ENCODE data around the gene BAIAP3.
"Not testable (repeated sequence)": the region's sequence is repeated elsewhere in the genome, so short reads cannot be mapped to it uniquely, and the experiment has no call there.

The BAIAP3 gene

DNA sequence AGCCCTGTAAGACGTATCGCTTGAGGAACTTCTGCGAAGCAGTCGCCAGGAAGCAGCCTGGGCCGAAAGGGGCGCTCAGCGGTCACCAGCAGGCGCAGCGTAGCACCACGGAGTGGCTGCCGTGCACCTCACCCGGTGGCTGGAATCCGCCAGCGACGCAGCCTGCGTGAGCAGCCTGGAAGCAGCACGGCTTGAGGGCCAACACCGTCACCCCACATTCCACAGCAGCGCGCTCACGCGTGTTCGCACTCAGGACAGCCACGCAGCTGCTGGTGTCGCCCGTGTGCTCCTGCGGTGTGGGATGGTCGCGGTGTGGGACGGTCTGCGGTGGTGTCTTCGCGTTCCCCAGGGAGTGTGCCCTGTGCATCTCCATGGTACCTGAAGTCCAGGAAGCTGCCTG, 14.4 kb upstream of the BAIAP3 start:
- no peak for DNase-seq

DNA sequence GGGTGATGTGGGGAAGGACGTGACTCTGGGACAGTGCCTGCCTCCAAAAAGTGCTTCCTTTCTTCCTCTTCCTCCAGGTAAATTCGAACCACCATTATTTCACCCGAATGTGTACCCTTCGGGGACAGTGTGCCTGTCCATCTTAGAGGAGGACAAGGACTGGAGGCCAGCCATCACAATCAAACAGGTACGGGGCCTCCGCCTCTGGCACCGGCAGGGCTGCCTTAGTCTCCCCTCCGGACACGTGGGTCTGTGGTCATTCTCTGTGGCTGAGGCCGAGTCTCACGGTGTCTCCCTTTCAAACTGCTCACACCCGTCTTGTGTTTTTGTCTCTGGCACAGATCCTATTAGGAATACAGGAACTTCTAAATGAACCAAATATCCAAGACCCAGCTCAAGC, 13.3 kb upstream of the BAIAP3 start:
- DNase-seq = no peak

DNA sequence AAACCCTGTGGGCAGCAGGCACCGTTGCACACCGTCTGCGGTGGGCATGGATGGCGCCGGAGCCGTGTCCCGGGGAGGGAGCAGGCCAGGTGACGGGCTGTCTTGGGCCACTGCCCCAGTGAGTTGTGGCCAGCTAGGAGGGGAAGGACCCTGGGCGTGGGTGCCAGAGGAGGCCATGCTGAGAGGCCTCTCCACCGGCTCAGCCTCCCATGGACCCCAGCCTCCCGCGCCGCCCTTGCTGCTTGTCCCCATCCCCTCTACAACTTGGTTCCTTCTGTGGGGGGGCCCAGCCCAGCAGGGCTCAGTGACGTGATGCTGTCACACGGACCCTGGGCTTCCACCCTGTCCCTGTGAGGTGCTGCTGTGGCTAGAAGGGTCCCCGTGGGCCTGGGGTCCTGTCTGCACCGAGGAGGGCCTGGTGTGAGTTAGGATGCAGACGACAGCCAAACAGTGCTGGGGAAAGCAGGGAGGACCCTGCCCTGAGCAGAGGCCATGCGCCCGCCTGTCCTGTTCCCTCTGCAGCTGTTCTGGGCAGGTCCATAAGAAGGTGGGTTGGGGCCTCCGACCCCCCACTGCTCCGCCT, 12.7 kb upstream of the BAIAP3 start:
- DNase-seq = no peak

DNA sequence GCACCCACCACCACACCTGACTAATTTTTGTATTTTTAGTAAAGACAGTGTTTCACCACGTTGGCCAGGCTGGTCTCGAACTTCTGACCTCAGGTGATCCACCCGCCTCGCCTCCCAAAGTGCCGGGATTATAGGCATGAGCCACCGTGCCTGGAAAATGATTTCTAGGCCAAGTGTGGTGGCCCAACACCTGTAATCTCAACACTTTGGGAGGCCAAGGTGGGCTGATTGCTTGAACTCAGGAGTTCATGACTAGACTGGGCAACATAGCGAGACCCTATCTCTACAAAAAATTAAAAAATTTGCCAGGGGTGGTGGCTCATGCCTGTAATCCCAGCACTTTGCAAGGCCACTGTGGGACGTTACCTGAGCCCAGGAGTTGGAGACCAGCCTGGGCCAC, 11.0 kb upstream of the BAIAP3 start:
- DNase-seq = no peak

DNA sequence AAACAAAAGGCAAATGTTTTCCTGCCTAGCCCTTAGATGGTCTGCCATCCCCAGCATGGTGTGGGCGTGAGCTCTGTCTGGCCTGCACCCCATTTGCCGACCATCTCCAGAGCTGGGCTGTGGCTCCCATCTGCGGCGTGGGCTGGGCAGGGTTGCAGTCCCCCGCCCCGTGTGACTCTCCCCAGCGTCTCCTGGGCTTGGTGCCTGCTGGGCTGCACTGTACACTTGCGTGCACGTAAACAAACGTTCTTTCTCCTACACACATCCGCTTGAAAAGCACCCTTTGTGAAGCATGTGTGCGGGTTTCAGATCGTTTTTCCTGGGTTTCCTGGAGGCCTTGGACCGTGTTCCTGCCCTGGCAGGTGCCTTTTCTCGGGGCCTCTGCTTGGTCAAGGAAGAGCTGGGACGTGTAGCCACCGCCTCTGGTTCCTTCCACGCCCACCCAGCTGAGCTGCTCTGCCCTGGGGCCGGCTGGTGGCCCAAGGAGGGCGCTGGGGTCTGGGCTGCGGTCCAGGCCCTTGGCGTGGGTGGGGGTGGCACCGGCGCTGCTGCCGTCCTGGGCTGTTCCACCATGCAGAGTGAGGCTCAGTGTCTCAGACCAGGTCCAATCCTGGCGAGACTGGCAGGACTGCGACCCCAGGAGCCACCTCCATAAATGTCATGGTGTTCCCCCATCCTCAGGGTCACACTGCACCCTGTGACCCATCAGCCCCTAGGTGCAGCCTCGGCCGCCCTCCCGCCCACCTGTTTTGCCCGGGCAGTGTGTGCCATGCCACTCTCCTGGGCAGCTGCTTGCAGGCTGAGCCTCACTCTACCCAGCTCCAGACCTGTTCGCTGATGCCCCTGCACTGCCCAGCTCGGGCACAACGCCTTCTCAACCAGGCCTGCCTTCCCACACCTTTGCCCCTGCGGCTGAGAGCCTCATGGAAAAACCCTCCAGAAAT, 9.9 kb upstream of the BAIAP3 start:
- DNase-seq = no peak

DNA sequence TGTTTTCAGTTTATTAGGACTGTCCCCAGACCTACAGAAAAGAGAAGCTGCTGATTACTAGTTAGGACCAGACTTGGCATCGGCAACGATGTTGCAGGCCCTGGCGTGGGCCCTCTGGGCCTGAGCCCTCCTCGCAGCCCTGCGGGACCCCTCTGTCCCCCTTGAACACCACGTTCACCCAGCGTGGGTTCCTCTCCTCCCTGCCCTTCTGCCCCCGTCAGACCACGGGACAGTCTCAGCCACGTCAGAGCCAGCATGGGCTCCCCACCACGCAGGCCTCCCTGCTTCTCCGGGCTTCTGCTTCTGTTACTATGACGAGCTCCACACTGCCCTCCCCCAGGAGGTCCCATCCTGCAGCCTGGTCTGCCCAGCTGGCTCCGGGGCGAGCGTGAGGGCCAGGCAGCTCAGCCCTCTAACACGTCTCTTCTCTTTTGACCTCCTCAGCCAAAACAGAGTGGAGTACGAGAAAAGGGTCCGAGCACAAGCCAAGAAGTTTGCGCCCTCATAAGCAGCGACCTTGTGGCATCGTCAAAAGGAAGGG, 9.1 kb upstream of the BAIAP3 start:
- DNase-seq = no peak

DNA sequence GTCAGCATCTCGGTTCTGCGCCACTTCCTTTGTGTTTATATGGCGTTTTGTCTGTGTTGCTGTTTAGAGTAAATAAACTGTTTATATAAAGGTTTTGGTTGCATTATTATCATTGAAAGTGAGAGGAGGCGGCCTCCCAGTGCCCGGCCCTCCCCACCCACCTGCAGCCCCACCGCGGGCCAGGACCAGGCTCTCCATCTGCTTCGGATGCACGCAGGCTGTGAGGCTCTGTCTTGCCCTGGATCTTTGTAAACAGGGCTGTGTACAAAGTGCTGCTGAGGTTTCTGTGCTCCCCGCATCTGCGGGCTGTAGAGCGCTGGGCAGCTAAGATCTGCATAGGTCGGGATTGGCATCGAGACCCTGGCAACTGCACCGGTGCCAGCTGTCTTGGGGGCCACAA, 8.2 kb upstream of the BAIAP3 start:
- no peak for DNase-seq

DNA sequence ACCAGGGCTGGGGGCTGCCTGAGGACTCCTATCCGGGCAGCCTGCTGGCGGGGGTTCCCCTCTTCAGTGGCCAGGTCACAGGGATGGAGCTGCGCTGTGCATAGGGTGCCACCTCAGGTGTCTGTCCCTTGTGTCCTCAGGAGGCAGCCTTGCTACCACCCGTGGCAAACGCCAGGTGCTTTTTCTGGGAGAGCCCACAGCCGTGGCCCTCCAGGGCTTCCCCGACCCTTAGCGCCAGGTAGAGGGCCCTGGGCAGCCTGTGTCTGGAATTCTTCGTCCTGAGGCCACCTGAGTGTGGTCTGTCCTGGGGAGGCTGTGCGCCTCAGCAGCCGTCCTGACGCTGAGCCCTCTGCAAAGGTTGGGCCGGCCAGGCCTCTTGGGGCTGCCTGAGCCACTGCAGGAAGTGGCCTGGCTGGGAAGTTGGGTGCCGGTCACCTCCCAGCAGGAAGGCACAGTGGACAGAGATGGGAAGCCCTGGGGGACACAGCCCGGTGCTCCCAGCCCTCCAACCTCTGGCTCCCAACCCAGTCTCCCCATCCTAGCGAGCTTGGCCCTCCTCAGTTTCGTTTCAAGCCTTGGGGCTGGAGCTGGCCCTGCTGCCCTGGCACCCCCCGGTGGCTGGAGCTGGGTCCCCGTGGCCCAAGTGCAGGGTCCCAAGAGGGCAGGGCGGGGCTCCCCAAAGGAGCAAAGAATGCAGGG, 7.6 kb upstream of the BAIAP3 start:
- no peak for DNase-seq

DNA sequence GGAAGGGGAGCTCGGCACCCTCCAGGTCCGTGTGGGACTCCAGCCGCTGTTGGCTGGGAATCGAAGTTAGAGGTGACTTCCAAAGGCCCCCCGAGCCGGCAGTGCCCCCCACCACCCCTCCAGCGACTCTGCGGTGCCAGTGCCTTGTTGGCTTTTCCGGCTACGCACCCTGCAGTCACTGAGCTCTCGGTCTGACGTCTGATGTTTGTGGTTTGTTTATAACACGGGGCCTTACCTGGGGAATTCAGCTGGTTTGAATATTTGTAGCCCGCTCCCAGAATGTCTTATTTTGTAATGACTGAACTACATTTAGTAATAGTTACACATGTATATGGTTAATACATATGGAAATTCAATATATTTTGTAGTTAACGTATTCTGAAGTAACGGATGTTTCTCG, 7.1 kb upstream of the BAIAP3 start:
- DNase-seq = no peak

DNA sequence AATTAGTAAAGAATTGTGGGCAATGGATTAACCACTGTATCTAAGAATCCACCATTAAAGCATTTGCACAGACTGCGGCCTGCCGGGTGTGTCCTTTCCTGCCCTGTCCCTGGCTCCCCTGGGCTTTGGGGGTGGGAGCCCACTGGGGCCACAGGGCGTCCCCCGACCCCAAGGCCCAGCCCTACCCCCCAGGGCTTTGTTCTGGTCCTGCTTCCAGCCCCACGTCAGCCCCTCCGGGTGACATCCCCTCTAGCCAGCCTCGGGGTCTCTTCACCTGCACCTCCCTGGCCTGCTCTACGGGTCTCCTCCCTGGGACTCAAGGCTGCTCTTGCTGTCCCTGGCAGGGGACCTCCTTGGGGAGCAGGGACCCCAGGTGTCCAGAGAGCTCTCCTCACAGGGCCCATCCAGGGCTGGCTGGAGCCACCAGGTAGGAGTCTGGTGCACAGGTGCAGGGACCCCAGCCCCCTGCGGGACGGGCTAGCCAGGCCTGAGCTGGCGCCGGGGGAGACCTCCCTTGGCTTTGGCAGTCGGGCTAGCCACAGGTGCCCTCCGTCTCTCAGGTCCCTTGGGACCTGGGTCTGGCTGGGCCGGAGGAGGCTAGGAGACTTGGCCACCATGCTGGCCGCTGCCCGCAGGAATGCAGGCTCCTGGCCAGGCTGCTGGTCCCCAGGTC, 6.4 kb upstream of the BAIAP3 start:
- no peak for DNase-seq

DNA sequence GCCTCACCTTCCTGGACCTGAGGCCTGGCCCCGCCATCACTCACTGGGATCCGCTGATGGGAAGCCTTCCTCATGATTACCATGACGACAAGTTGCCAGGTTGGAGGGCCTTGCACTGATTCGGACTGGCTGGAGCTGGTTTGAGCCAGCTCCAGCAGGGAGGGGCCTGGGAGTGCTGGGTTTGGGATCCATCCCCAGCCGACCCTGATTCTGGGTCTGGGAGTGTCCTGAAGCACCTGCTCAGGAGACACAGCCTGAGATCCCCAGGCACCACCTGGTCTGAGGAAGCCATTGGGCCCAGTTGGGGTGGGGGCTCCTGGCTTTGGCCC, 5.9 kb upstream of the BAIAP3 start:
- no peak for DNase-seq

DNA sequence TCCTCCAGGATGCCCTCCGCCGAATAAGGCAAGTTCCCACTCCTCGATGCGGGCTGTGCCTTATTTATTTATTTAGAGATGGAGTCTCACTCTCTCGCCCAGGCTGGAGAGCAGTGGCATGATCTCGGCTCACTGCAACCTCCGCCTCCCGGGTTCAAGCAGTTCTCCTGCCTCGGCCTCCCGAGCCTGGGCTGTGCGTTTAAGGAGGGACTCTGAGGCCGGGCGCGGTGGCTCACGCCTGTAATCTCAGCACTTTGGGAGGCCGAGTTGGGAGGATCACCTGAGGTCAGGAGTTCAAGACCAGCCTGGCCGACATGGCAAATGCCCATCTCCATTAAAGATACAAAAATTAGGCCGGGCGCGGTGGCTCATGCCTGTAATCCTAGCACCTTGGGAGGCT, 5.3 kb upstream of the BAIAP3 start:
- not testable (repeated sequence) for DNase-seq

DNA sequence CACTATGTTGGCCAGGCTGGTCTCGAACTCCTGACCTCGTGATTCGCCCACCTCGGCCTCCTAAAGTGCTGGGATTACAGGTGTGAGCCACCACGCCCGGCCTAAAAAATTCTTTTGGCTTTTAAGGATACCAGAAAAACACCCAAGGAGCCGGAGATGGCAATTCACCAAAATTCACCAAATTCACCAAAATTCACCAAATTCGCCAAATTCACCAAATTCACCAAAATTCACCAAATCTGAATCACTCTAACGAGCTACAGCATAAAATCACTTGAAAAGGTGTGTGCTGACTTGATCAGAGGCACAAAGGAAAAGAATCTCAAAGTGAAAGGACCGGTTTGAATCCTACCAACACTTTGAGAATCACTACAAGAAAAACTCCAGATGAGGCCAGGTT, 4.5 kb upstream of the BAIAP3 start:
- DNase-seq = not testable (repeated sequence)

DNA sequence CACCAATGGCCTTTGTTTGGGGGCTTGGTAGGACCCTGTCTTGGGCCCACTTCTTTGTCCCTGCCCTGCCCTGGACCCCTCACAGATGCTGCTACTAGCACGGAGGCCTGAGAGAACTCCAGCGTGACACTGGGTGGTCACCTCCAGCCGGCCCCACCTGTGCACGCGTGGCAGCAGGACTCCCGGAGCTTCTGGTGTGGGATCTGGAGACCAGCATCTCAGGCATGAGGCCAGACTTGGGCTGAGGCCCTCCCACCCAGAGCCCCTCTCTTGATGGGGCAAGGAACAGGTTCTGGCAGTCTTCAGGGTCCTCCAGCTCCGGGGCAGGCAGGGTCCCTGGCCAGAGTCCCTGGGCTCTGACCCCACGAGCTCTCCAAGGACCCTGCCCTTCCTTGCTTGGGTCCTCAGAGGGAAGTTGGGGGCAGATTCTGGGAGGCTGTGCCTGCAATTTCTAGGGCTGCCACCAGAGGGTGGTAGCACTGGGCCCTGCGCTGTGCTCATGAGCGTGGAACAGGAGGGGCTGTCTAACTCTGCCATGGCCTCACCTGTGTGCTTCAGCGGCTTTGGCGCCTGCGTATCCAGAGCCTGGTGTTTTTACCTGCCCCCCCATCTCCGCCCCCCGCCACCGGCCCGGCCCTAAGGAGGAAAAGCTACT, 3.1 kb upstream of the BAIAP3 start:
- DNase-seq = no peak

DNA sequence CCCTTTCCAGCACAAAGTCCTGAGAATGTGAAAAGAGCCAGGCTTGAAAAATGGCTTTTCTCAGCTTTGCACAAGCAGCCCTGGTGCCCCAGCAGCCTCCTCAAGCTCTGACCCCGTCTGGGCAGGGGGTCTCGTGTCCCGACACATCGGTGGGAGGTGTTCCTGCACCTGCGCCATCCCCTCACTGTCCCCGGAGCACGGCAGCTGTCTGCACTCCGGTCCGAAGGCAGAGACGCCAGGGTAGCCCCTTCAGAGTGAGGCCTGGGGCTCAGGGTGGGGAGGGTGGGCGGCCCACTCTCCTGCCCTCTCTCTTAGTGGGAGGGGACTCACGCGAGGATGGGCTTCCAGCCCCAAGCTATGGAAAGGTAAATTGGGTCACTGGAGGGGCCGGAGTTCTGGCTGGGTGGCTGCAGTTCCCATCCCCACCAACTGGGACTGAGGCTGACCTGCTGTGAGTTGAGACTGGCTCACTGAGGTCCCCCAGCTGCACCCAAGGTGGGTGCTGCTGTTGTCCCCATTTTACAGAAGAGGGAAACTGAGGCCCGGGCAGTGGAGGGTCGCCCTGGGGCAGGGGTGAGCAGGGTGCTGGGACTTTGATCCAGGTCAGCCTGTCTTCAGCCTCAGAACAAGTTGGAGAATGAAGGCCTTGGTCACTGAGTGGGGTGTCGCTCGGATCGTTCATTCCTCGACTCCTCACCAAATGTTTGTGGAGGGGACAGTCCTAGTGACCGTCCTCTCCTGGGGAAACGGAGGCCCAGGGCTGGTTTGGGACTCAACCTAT, 2.3 kb upstream of the BAIAP3 start:
- no peak for DNase-seq

DNA sequence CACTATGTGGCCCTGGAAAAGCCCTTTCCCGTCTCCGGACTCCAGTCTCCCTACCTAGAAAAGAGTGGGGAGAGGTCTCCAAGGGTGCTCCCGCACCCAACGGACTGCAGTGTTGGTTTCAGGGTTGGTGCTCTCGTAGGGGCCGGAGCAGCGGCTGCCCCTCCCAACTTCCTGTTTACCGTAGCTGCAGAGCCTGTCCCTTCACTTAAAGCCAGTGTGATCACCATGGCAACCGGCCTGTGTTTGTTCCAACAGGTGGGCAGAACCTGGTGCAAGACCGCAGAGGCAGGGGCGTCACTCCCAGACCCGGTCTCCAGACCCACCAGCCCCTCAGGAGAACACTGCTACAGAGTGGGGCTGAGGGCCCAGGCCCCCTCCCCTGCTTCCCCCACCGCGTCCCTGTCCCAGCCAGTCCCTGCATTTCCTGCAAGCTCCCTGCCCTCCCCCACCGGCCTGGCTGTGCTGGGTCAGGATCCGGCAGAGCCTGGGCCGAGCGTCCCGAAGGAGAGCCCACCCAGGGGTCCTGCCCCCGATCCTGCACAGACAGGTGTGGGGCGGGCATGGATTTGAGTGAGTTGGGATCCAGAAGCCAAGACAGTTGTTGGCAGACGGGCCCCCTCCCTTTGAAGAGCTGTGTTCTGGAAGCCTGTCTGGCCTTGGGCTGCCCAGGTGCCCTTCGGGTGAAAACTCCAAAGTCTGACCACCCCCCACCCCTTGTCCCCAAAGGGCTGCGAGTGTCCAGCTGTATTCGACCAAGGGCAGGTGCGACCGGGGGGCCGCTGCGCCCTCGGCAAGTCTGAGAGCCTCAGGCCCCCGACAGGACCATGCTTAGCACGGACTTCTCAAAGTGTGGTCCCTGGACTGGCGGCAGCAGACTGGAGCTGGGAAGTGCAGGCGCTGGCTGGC, 1.5 kb upstream of the BAIAP3 start:
- DNase-seq = no peak

DNA sequence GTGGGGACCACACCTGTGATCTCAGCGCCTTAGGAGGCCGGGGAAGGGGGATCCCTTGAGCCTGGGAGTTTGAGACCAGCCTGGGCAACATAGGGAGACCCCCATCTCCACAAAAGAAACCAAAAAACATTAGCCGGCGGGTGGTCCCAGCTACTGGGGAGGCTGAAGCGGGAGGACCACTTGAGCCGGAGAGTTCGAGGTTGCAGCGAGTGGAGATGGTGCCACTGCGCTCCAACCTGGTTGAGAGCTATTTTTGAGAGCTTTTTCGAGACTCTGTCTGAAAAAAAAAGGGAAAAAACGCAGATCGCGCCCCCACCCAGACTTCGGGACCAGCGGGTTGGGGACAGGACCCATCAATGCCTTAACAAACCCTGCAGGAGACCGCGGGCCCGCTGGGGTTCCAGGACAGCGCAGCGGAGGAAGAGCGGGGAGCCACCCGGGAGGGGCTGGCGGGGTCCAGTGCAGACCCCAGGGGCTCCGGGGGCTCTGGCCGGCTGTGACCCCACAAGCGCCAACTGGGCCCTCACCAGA, 762 bp upstream of the BAIAP3 start:
- no peak for DNase-seq

DNA sequence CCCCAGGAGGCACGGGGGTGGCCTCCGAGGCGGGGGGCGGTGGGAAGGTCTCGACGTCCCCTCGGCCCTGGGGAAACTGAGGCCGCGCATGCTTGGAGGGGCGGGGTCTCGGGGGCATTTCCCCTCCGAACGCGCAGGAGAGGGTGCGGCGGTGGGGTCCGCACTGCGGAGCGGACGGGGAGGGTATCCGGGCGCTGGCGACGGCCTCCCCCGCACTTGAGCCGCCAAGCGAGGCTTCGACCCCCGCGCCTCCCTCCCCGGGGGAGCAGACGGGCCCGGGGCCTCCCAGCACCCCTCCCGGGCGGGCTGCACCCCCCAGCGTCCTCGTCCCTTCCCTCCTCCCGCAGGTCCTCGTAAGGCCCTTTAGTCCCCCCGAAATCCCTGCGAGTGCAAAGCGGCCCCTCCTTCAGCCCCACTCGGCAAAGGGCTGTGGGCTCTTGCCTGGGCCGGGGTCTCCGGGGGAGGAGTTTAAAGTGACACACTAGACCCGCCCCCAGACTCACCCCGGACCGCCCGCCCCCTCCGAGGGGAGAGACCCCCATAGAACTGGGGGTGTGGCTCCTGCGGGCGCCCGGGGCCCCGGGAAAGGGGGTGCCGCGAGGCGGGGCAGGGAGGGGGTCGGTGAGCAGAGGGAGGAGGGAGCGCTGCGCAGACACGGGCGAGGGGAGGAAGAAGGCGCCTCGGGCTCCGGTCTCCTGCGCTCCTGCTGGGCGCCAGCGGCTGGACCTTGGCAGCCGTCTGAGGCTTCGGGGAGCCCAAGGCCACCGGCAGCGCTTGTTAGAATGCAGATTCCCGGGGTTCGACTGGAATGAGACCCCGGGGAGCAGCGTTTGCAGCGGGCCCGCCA, 632 bp downstream of the BAIAP3 start:
- DNase-seq = no peak

DNA sequence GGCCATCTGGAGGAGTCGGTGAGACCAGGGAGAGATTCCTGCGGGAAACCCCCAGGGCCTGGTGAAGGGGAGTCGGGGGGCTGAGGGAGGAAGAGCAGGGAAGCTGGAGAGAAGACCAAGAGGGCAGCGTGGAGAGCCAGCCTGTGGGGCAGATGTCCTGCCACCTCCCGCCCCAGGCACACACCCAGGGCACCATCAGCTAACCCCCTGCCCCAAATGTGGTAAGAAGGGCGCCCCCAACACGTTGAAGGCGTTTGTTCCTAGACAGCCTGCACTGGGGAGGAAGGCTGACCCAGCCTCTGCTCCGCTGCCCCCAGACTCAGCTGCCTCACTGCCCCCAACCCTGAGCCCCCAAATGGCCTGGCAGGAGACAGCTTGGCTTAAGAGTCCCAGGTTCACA, 1.3 kb downstream of the BAIAP3 start:
- no peak for DNase-seq
